K562 (cell line): ENCODE data around the gene PRRX1. TPM values are rescaled to one million over a fixed set of nuclear protein-coding genes. Genes with fewer than 3 reads are reported as not detected.

Experiments
- ATAC-seq: fragments of 200-7000 bp; cut with Tn5 transposase; 3 replicates; pipeline ENCODE4 v1.9.1; 2020; ENCODE audit warnings: moderate library complexity
- BruUV-seq: library from RNA; stranded (reverse); fragments of 400-500 nt; replicated peaks from 2 replicates; lab custom pipeline; 2021; lab: Mats Ljungman, UMichigan
- CTCF ChIA-PET: fragments of 300-600 bp; formaldehyde crosslinking; extraction: SDS; loops from one replicate; lab custom pipeline; 2021; ENCODE audit warnings: low intra/inter-chr PET ratio; lab: Yijun Ruan, JAX
- POLR2A ChIA-PET: fragments of 300-600, 350-650 bp; sonication (Branson Sonifier 250); formaldehyde crosslinking; extraction: SDS; loops from one replicate; lab custom pipeline; 2021; ENCODE audit warnings: antibody characterized with exemption, inconsistent platforms; lab: Yijun Ruan, JAX
- DNase-seq, 4 experiments: peaks; one replicate each; pipeline versions ENCODE4 v3.0.0 to v3.0.0-alpha.2; 2011 to 2018; ENCODE audit warnings: low spot score in 3 of 4, mixed read lengths in 3 of 4; ENCODE audit errors: extremely low read depth in 1 of 4
- FAIRE-seq: peaks from 2 replicates; lab custom pipeline; 2011; peaks lifted over from hg19 to GRCh38; lab: Jason Lieb, UNC
- H2AFZ ChIP-seq: 2 replicates; pipeline ENCODE4 v1.6.0; 2011; ENCODE audit warnings: low read depth, low read length, control low read depth, inconsistent platforms
- H3K27ac ChIP-seq: fragments of 200-600 bp; 3 replicates; pipeline ENCODE4 v1.8.0; 2011; ENCODE audit warnings: low read depth, mild to moderate bottlenecking, control low read depth, inconsistent platforms, low read length, moderate library complexity, mixed read lengths; ENCODE audit errors: extremely low read depth
- H3K27me3 ChIP-seq, 2 experiments: fragments of 300-600 bp in 1 of 2; 2 replicates in 1 of 2; 3 replicates in 1 of 2; pipeline versions ENCODE4 v1.6.0 to v1.8.0; 2011; ENCODE audit warnings: inconsistent platforms in 2 of 2, low read length in 2 of 2, mild to moderate bottlenecking in 1 of 2, mixed read lengths in 1 of 2, moderate library complexity in 1 of 2; ENCODE audit not compliant: control insufficient read depth in 2 of 2, insufficient read depth in 2 of 2
- H3K36me3 ChIP-seq: fragments of 300-600 bp; 3 replicates; pipeline ENCODE4 v1.8.0; 2011; ENCODE audit warnings: mild to moderate bottlenecking, low read length, inconsistent platforms; ENCODE audit not compliant: control insufficient read depth, insufficient read depth
- H3K4me1 ChIP-seq, 2 experiments: fragments of 200-600 bp in 1 of 2; replicated peaks in 1 of 2; 2 replicates in 1 of 2; 3 replicates in 1 of 2; pipeline versions ENCODE4 v1.5.1 to v1.8.0; 2011; ENCODE audit warnings: inconsistent platforms in 2 of 2, low read length in 2 of 2, mild to moderate bottlenecking in 1 of 2, mixed read lengths in 1 of 2, moderate library complexity in 1 of 2; ENCODE audit not compliant: control insufficient read depth in 2 of 2, insufficient read depth in 2 of 2
- H3K4me2 ChIP-seq: 2 replicates; pipeline ENCODE4 v1.6.1; 2011; ENCODE audit warnings: low read length, control low read depth, inconsistent platforms, mixed read lengths; ENCODE audit not compliant: insufficient read depth
- H3K4me3 ChIP-seq: fragments of 200-600 bp; sonication (generic), shearing (Covaris generic); 2 replicates; pipeline ENCODE4 v1.5.1; 2016; ENCODE audit warnings: control low read depth, inconsistent platforms
- H3K79me2 ChIP-seq: fragments of 200-600 bp; 3 replicates; pipeline ENCODE4 v1.8.0; 2011; ENCODE audit warnings: low read length, inconsistent platforms; ENCODE audit not compliant: control insufficient read depth, insufficient read depth
- H3K9ac ChIP-seq, 2 experiments: 2 replicates each; pipeline versions ENCODE4 v1.6.0 to v1.6.1; 2011; ENCODE audit warnings: low read depth in 2 of 2, low read length in 2 of 2, control low read depth in 1 of 2, inconsistent platforms in 1 of 2, mild to moderate bottlenecking in 1 of 2, mixed read lengths in 1 of 2; ENCODE audit not compliant: insufficient read depth in 1 of 2
- H3K9me1 ChIP-seq: one replicate; pipeline ENCODE4 v1.6.0; 2011; ENCODE audit warnings: inconsistent platforms, mild to moderate bottlenecking, low read length, moderate library complexity; ENCODE audit not compliant: control insufficient read depth, insufficient read depth
- H3K9me3 ChIP-seq: replicated peaks from 2 replicates; pipeline ENCODE4 v1.5.1; 2011; ENCODE audit warnings: low read depth, low read length, inconsistent platforms; ENCODE audit not compliant: control insufficient read depth, insufficient read depth
- H4K20me1 ChIP-seq: replicated peaks from 2 replicates; pipeline ENCODE4 v1.6.1; 2011; ENCODE audit warnings: low read length, inconsistent platforms, mixed read lengths; ENCODE audit not compliant: control insufficient read depth, insufficient read depth
- IRF1 ChIP-seq: sonication (generic); formaldehyde crosslinking; IDR thresholded peaks from 2 replicates; pipeline ENCODE4 v1.8.0; 2022; ENCODE audit warnings: missing genetic modification reagents, mild to moderate bottlenecking, borderline replicate concordance
- MEF2A ChIP-seq: IDR thresholded peaks from 2 replicates; pipeline ENCODE4 v1.6.1; 2011; ENCODE audit warnings: low read depth, mild to moderate bottlenecking, low read length, moderate library complexity; ENCODE audit not compliant: control insufficient read depth
- PML ChIP-seq: IDR thresholded peaks from 2 replicates; pipeline ENCODE4 v1.6.1; 2012; ENCODE audit warnings: low read length, inconsistent platforms
- TEAD1 ChIP-seq, 2 experiments: fragments of 450-650 bp in 1 of 2; sonication (generic) in 1 of 2; formaldehyde crosslinking; IDR thresholded peaks; 2 replicates each; pipeline versions ENCODE4 v1.4.0 to v1.8.0; 2020 to 2022; ENCODE audit warnings: mild to moderate bottlenecking in 2 of 2, missing genetic modification reagents in 1 of 2
- TEAD2 ChIP-seq: fragments of 450-650 bp; IDR thresholded peaks from 2 replicates; pipeline ENCODE4 v1.6.1; 2016; ENCODE audit warnings: missing genetic modification characterization, control low read depth, missing compliant biosample characterization
- THAP12 ChIP-seq: fragments of 250-450 bp; sonication (Bioruptor Pico); IDR thresholded peaks from 2 replicates; pipeline ENCODE4 v1.9.0; 2021; ENCODE audit warnings: mild to moderate bottlenecking, inconsistent platforms
- WGBS: fragments of 100-300 bp; shearing (Covaris generic); methylation state at CpG from one replicate; pipeline ENCODE4 v1.1.6; 2016; ENCODE audit warnings: low coverage, mixed read lengths; ENCODE audit not compliant: insufficient coverage; ENCODE audit errors: missing lambda C conversion rate; 5-methylcytosine and 5-hydroxymethylcytosine counted together
- in situ Hi-C: fragments of 300-500 bp; cut with MboI; formaldehyde crosslinking; loops from 4 replicates; pipeline ENCODE4 v1.15.0; 2018; ENCODE audit warnings: inconsistent platforms, mixed read lengths
- intact Hi-C: fragments of 100-400 bp; cut with micrococcal nuclease; formaldehyde crosslinking; loops from 2 replicates; pipeline ENCODE4 v1.14.2; 2022
- polyA plus RNA-seq, 8 experiments: library from polyadenylated mRNA; depleted of rRNA in 4 of 8; stranded (reverse) in 5 of 8; unstranded in 3 of 8; fragments of >200 nt; fragmentation: Nextera tagmentation in 2 of 8; fragmentation: Illumina TruSeq in 1 of 8; extraction: Ambion mirVana in 2 of 8; extraction: Trizol in 1 of 8; gene quantifications; 2 replicates each; pipeline versions ENCODE4 v1.2.1 to v1.2.3, GENCODE V29; 2011 to 2014; ENCODE audit warnings: inconsistent platforms in 1 of 8, missing spikeins in 1 of 8
- total RNA-seq, 7 experiments: library from RNA; depleted of rRNA in 6 of 7; stranded (reverse); fragments of >200 nt in 6 of 7; fragmentation: Illumina TruSeq in 2 of 7; extraction: Trizol in 2 of 7; gene quantifications; 2 replicates each; pipeline versions ENCODE4 v1.2.1 to v1.2.3, GENCODE V29; 2011 to 2021; ENCODE audit warnings: low replicate concordance in 1 of 7

The PRRX1 gene
- total and polyA plus RNA-seq, 9 of the 15 experiments (the other 6 are each of a cell fraction or from before 2014, with no cell fraction given), result not detected

GRCh38 chr1:170739803-170740202, 75.9 kb downstream of the PRRX1 start:
- H3K9ac ChIP-seq, result no peak overlapping the region
- no peaks in the 10 kb centered on the region for H3K4me1 ChIP-seq
- no peak overlapping the region for H3K4me3 ChIP-seq
- H3K36me3 ChIP-seq, result no peaks in the 10 kb centered on the region
- H3K79me2 ChIP-seq, result no peaks in the 10 kb centered on the region
- no peak overlapping the region for H3K4me2 ChIP-seq
- H2AFZ ChIP-seq, result no peak overlapping the region
- H3K27me3 ChIP-seq, result no peaks in the 10 kb centered on the region
- ChIA-PET POLR2A (no interaction called here), CTCF (no interaction called here)
- intact Hi-C loops, result no loop called here
- no peak for DNase-seq
- ATAC-seq, result no peak
- in situ Hi-C loops, result no loop called here
- no peak for FAIRE-seq
- no peaks in the 10 kb centered on the region for H4K20me1 ChIP-seq
- no peaks in the 10 kb centered on the region; the same call in 1 of the 2 replicates for H3K9me3 ChIP-seq
- WGBS, result 0% methylated on average over 1 of the region's 1 CpG
- no TSS peak for BruUV-seq
- no peak for TF ChIP-seq TEAD1 (CRISPR knock-in tag; IDR thresholded peaks at IDR 0.05)
- TF ChIP-seq PML, result no peak
- no peak for TF ChIP-seq MEF2A
- TF ChIP-seq IRF1 (CRISPR knock-in tag), result no peak
- TF ChIP-seq TEAD2 (tag), result no peak
- no peak for TF ChIP-seq THAP12 (CRISPR knock-in tag)
- no peak overlapping the region for H3K27ac ChIP-seq
- no peaks in the 10 kb centered on the region for H3K9me1 ChIP-seq
